Measurements from ENCODE around the gene DNAI2. TPM values are rescaled to one million over a fixed set of nuclear protein-coding genes. Genes with fewer than 3 reads are reported as not detected.
A peak's percentile ranks its signal among the peaks of the same experiment; 100 is the strongest.

Gene DNAI2
- total and polyA plus RNA-seq, 8 donors, result 0.77 to 6.6 (median 4.1) TPM; not detected in 1

DNA sequence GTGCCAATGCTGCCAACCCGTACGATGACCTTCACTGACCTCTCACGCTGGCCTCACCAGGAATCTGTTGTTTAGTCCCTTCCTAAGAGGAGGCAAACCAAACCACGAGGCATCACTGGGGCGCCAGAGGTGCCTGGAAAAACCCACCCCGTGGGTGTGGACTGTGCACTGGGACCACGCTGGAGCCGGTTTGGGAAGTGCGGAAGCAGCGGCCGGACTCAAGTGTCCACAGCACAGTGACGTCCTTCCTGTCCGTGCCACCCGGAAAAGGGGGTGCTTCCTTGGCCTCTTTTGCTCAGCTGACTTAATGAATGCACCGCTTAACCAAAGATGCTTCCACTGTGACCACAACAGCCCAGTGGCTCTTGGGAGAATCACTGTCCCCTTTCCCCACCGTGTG is 43.0 kb downstream of the DNAI2 start:
- H3K4me1 ChIP-seq, result no peaks in the 10 kb centered on the region
- no peak overlapping the region for H3K27ac ChIP-seq
- peaks cover 0 to under 1% of the 10 kb centered on the region in 2 donors for H3K27me3 ChIP-seq
- intact Hi-C loops (cut with DNase I), result no loop called here
- peaks cover 0 to 9% of the 10 kb centered on the region in 2 donors for H3K9me3 ChIP-seq
- TF ChIP-seq, protein P1, sequence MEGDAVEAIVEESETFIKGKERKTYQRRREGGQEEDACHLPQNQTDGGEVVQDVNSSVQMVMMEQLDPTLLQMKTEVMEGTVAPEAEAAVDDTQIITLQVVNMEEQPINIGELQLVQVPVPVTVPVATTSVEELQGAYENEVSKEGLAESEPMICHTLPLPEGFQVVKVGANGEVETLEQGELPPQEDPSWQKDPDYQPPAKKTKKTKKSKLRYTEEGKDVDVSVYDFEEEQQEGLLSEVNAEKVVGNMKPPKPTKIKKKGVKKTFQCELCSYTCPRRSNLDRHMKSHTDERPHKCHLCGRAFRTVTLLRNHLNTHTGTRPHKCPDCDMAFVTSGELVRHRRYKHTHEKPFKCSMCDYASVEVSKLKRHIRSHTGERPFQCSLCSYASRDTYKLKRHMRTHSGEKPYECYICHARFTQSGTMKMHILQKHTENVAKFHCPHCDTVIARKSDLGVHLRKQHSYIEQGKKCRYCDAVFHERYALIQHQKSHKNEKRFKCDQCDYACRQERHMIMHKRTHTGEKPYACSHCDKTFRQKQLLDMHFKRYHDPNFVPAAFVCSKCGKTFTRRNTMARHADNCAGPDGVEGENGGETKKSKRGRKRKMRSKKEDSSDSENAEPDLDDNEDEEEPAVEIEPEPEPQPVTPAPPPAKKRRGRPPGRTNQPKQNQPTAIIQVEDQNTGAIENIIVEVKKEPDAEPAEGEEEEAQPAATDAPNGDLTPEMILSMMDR (IDR thresholded peaks at IDR 0.05), result no peak
- no peak overlapping the region for H3K4me3 ChIP-seq
- H3K36me3 ChIP-seq, result no peaks in the 10 kb centered on the region
- no peak for DNase-seq
- no peak for ATAC-seq

DNA sequence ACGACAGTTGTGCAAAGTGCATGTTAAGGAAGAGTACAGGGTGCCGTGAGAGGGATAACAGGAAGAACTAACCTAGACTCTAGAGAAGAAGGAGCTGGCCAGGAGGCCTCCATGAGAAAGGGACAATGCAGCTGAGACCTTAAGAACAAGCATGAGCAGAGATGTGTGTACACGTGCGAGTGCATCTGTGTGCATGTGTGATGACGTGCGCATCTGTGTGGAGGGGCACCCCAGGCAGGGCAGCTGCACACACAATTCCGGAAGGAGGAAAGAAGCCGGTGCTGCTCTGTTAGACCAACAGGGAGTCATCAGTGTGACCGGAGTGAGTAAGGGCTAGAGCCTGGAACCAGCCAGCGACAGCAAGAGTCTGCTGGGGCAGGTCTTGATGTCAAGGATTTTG is 44.4 kb downstream of the DNAI2 start:
- H3K4me1 ChIP-seq, result no peaks in the 10 kb centered on the region
- H3K4me3 ChIP-seq, result no peak overlapping the region
- H3K27ac ChIP-seq, result no peak overlapping the region
- H3K9me3 ChIP-seq, result no peaks in the 10 kb centered on the region
- no peak for ATAC-seq
- no peak for DNase-seq
- intact Hi-C loops (cut with DNase I), result no loop called here
- TF ChIP-seq, protein P1 (IDR thresholded peaks at IDR 0.05), result no peak
- peaks cover 0 to 14% of the 10 kb centered on the region in 2 donors for H3K27me3 ChIP-seq
- no peaks in the 10 kb centered on the region for H3K36me3 ChIP-seq

DNA sequence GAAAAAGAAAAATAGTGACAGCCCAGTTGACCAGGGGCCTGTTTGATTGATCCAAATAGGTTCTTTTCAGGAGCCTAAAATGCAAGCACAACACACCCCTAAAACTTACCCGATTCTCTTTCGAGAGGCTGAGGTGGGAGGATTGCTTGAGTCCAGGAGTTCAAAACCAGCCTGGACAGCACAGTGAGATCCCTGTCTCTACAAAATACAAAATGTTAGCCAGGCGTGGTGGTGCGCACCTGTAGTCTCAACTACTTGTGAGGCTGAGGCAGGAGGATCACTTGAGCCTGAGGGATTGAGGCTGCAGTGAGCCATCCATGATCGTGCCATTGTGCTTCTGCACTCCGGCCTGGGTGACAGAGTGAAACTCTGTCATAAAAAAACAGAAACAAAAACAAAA is 50.5 kb downstream of the DNAI2 start:
- peaks cover 6 to 18% of the 10 kb centered on the region in 2 donors for H3K4me1 ChIP-seq
- no peak overlapping the region for H3K4me3 ChIP-seq
- TF ChIP-seq, protein P1 (IDR thresholded peaks at IDR 0.05), result no peak
- peaks cover 20 to 67% of the 10 kb centered on the region in 2 donors for H3K27me3 ChIP-seq
- no peaks in the 10 kb centered on the region for H3K9me3 ChIP-seq
- H3K27ac ChIP-seq, result no peak overlapping the region
- no peaks in the 10 kb centered on the region for H3K36me3 ChIP-seq
- intact Hi-C loops (cut with DNase I), result no loop called here
- no peak for ATAC-seq
- DNase-seq, result no peak

DNA sequence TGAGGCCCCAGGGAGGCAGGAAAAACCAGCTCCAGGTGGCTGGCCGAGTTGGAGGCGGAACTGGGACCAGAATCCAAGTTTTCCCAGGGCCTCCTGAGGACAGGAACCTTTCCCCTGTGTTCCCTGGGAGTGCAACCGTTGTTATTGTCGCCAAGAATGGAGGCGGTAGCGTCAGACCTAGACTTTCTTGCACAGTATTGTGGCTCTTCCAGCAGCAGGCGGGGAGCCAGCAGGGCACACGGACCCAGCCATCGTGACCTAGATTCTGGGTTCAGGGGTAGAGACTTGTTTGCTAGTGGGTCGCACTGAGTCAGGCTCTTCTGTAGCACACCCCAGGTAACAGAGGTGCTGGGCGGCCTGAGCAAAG is 51.3 kb downstream of the DNAI2 start:
- H3K4me1 ChIP-seq, result peaks cover 6 to 18% of the 10 kb centered on the region in 2 donors
- no peaks in the 10 kb centered on the region for H3K9me3 ChIP-seq
- H3K27me3 ChIP-seq, result peaks cover 20 to 74% of the 10 kb centered on the region in 2 donors
- no peak overlapping the region for H3K27ac ChIP-seq
- no peaks in the 10 kb centered on the region for H3K36me3 ChIP-seq
- DNase-seq (no peak), ATAC-seq (no peak)
- intact Hi-C loops (cut with DNase I), result no loop called here
- peak overlapping the region in 1 of 2 donors; percentile 7 for H3K4me3 ChIP-seq
- TF ChIP-seq, protein P1 (IDR thresholded peaks at IDR 0.05), result no peak

DNA sequence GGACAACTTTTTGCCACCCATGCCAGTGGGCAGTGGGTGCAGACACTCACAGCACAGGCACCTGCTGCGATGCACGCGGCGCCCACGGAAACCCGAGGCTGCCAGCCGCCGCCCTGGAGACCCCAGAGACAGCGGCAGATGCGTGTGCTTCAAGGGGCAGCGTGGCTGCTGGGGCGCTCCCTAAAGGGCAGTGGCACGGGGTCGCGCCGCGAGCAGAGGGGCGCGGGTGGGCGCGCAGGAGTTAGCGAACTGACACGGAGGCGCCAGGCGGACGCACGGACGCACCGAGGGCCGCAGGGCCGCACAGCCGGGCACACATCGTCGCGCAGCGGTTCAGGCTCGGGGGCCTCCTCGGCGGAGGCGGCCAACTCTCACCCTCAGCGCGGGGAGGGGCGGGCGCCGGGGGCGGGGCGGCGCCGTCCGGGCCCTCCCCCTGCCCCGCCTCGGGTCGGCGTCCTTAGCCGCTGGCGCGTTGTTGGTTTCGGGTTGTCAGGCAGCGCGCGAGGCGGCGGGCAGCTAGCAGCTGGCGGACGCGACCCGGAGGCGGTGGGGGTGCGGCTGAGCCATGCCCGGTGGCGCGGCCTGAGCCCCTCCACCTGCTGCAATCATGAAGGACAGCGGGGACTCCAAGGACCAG is 51.8 kb downstream of the DNAI2 start, which contains the start of gene KIF19:
Gene KIF19, plus strand, starts transcription at position 484 of the 637 bp plus-strand sequence. Its CDS starts 124 bp downstream, at position 608.
- Histone ChIP-seq H3K36me3 (no peaks in the 10 kb centered on the region), H3K9me3 (no peaks in the 10 kb centered on the region), H3K27me3 (peaks cover 20 to 74% of the 10 kb centered on the region in 2 donors), H3K4me3 (peak within 1 kb of the TSS; percentile 7 to 21), H3K4me1 (peaks cover 6 to 18% of the 10 kb centered on the region in 2 donors), H3K27ac (no peak within 1 kb of the TSS)
- TF ChIP-seq, protein P1 (IDR thresholded peaks at IDR 0.05), result no peak
- DNase-seq, result peak in 3 of 4 donors; percentile 25 to 86 (median 59)
- intact Hi-C loops (cut with DNase I), result no loop called here
- ATAC-seq, result peak; percentile 88
